GM12865 (cell line): ENCODE measurements around the gene AEBP1.
A peak's percentile ranks its signal among the peaks of the same experiment; 100 is the strongest.

ENCODE experiments used
- DNase-seq: peaks from one replicate; pipeline ENCODE4 v3.0.0; 2010; ENCODE audit warnings: low read depth
- H3K4me3 ChIP-seq: 2 replicates; pipeline ENCODE4 v1.5.1; 2011; ENCODE audit warnings: mild to moderate bottlenecking, low read depth, low read length, control low read depth
- CTCF ChIP-seq: IDR thresholded peaks from 2 replicates; pipeline ENCODE4 v1.5.1; 2011; ENCODE audit warnings: low read length, control low read depth, low read depth, inconsistent platforms; ENCODE audit not compliant: insufficient read depth; ENCODE audit errors: missing control alignments

The AEBP1 gene

GRCh38 chr7:44076101-44076895 lies 27.8 kb upstream of the AEBP1 start:
- no peak for TF ChIP-seq CTCF
- no peak overlapping the region for H3K4me3 ChIP-seq
- no peak for DNase-seq

GRCh38 chr7:44077061-44077460 lies 27.1 kb upstream of the AEBP1 start:
- TF ChIP-seq CTCF: no peak
- no peak overlapping the region for H3K4me3 ChIP-seq
- DNase-seq: no peak

GRCh38 chr7:44077681-44078091 lies 26.5 kb upstream of the AEBP1 start:
- DNase-seq: no peak
- no peak for TF ChIP-seq CTCF
- no peak overlapping the region for H3K4me3 ChIP-seq

- no peak for TF ChIP-seq CTCF
- no peak for DNase-seq
- no peak overlapping the region for H3K4me3 ChIP-seq
These were observed 25.6 kb upstream of the AEBP1 start for GRCh38 chr7:44078521-44078920.

GRCh38 chr7:44079331-44080021 lies 24.7 kb upstream of the AEBP1 start:
- DNase-seq: no peak
- TF ChIP-seq CTCF: no peak
- no peak overlapping the region for H3K4me3 ChIP-seq

- DNase-seq: no peak
- TF ChIP-seq CTCF: no peak
These were observed 24.0 kb upstream of the AEBP1 start for GRCh38 chr7:44080118-44080517.

GRCh38 chr7:44080686-44081265 lies 23.4 kb upstream of the AEBP1 start:
- no peak for TF ChIP-seq CTCF
- DNase-seq: no peak
- peak overlapping the region; percentile 56 for H3K4me3 ChIP-seq

More at GRCh38 chr7:44080118-44080517, 24.0 kb upstream of the AEBP1 start:
- no peak overlapping the region for H3K4me3 ChIP-seq
